OCI-LY7 (cell line): ENCODE measurements around the gene COL5A1. TPM values are rescaled to one million over a fixed set of nuclear protein-coding genes. Genes with fewer than 3 reads are reported as not detected.

Experiments used
- BruUV-seq: library from RNA; stranded (reverse); fragments of 400-500 nt; replicated peaks from 2 replicates; lab custom pipeline; 2021; lab: Mats Ljungman, UMichigan
- CTCF ChIA-PET: fragments of 300-600 bp; sonication (Branson Sonifier 250); formaldehyde crosslinking; loops from one replicate; lab custom pipeline; 2022; ENCODE audit warnings: antibody characterized with exemption; ENCODE audit not compliant: unreplicated experiment; lab: Charles Lee
- POLR2A ChIA-PET: fragments of 300-600 bp; sonication (Branson Sonifier 250); formaldehyde crosslinking; loops from one replicate; lab custom pipeline; 2022; ENCODE audit warnings: antibody characterized with exemption; lab: Charles Lee
- DNase-seq: peaks from one replicate; pipeline ENCODE4 v3.0.0-alpha.2; 2015; ENCODE audit warnings: low spot score
- H2AFZ ChIP-seq: fragments of 200-600 bp; sonication (generic), shearing (Covaris generic); 2 replicates; pipeline ENCODE4 v1.6.1; 2014; ENCODE audit warnings: mild to moderate bottlenecking, antibody characterized with exemption, low read length, moderate library complexity
- H3K27ac ChIP-seq: fragments of 200-600 bp; sonication (generic); 2 replicates; pipeline ENCODE4 v1.5.1; 2014; ENCODE audit warnings: mixed run types, low read depth, mild to moderate bottlenecking, moderate library complexity, low read length, inconsistent platforms; ENCODE audit not compliant: poor library complexity, severe bottlenecking
- H3K36me3 ChIP-seq: fragments of 200-600 bp; sonication (generic); 2 replicates; pipeline ENCODE4 v1.6.1; 2014; ENCODE audit warnings: mild to moderate bottlenecking, antibody characterized with exemption, low read length, moderate library complexity, mixed read lengths; ENCODE audit not compliant: insufficient read depth
- H3K4me1 ChIP-seq: fragments of 200-600 bp; sonication (generic); 2 replicates; pipeline ENCODE4 v1.5.1; 2014; ENCODE audit warnings: mild to moderate bottlenecking, low read length; ENCODE audit not compliant: insufficient read depth, poor library complexity, severe bottlenecking
- H3K4me2 ChIP-seq: fragments of 200-600 bp; sonication (generic); 2 replicates; pipeline ENCODE4 v1.6.1; 2014; ENCODE audit warnings: mild to moderate bottlenecking, low read length
- H3K4me3 ChIP-seq: fragments of 200-600 bp; sonication (generic); 2 replicates; pipeline ENCODE4 v1.5.1; 2014; ENCODE audit warnings: mild to moderate bottlenecking, low read depth, low read length; ENCODE audit not compliant: poor library complexity, severe bottlenecking
- H3K79me2 ChIP-seq: fragments of 200-600 bp; sonication (generic); 2 replicates; pipeline ENCODE4 v1.6.1; 2016; ENCODE audit warnings: low read depth, mild to moderate bottlenecking, low read length, moderate library complexity, mixed read lengths; ENCODE audit not compliant: insufficient read depth
- H3K9me2 ChIP-seq: fragments of 200-600 bp; sonication (generic); 2 replicates; pipeline ENCODE4 v1.6.1; 2016; ENCODE audit warnings: mild to moderate bottlenecking, low read length, mixed read lengths; ENCODE audit not compliant: insufficient read depth
- H3K9me3 ChIP-seq: fragments of 200-600 bp; sonication (generic); 2 replicates; pipeline ENCODE4 v1.6.1; 2014; ENCODE audit warnings: mild to moderate bottlenecking, mixed run types, low read length, mixed read lengths
- H4K20me1 ChIP-seq: fragments of 200-600 bp; sonication (generic); 2 replicates; pipeline ENCODE4 v1.6.1; 2014; ENCODE audit warnings: mild to moderate bottlenecking, antibody characterized with exemption, low read length, moderate library complexity, mixed read lengths; ENCODE audit not compliant: insufficient read depth
- CTCF ChIP-seq: fragments of 200-600 bp; sonication (generic); conservative IDR thresholded peaks from 2 replicates; pipeline ENCODE4 v1.5.1; 2014; ENCODE audit warnings: mild to moderate bottlenecking, antibody characterized with exemption, low read length, moderate library complexity, mixed read lengths
- EZH2phosphoT487 ChIP-seq: fragments of 200-600 bp; sonication (generic); IDR thresholded peaks from 2 replicates; pipeline ENCODE4 v1.6.1; 2018; ENCODE audit warnings: low read depth, borderline replicate concordance, mild to moderate bottlenecking, mixed run types, antibody characterized with exemption, low read length, moderate library complexity, mixed read lengths
- intact Hi-C: fragments of 100-400 bp; cut with micrococcal nuclease; formaldehyde crosslinking; loops from one replicate; pipeline ENCODE4 v1.10.0; 2022; ENCODE audit not compliant: unreplicated experiment
- total RNA-seq, 2 experiments: library from RNA; depleted of rRNA in 1 of 2; stranded (reverse); fragments of >200 nt in 1 of 2; shearing (Covaris generic) in 1 of 2; gene quantifications; 2 replicates each; pipeline ENCODE4 v1.2.3, GENCODE V29; 2014 to 2022

The COL5A1 gene
- total RNA-seq, 2 experiments from 2014 or later, result 12.2 to 28.6 TPM

GRCh38 chr9:134840511-134840910, 198.9 kb downstream of the COL5A1 start:
- Histone ChIP-seq H4K20me1 (no peaks in the 10 kb centered on the region; the same call in 1 of the 2 replicates), H3K4me2 (no peak overlapping the region), H3K36me3 (no peaks in the 10 kb centered on the region), H3K9me3 (no peaks in the 10 kb centered on the region), H3K27ac (no peak overlapping the region), H2AFZ (no peak overlapping the region), H3K4me1 (no peaks in the 10 kb centered on the region), H3K79me2 (no peaks in the 10 kb centered on the region), H3K4me3 (no peak overlapping the region), H3K9me2 (no peaks in the 10 kb centered on the region)
- POLR2A ChIA-PET, result no interaction called here
- DNase-seq, result no peak
- CTCF ChIA-PET, result no interaction called here
- BruUV-seq, result no TSS peak
- TF ChIP-seq CTCF (no peak), EZH2phosphoT487 (no peak)
- intact Hi-C loops, result no loop called here

GRCh38 chr9:134841180-134841904, 199.7 kb downstream of the COL5A1 start:
- Histone ChIP-seq H2AFZ (no peak overlapping the region), H3K9me3 (no peaks in the 10 kb centered on the region), H3K36me3 (no peaks in the 10 kb centered on the region), H4K20me1 (no peaks in the 10 kb centered on the region; the same call in 1 of the 2 replicates), H3K4me2 (no peak overlapping the region), H3K4me1 (no peaks in the 10 kb centered on the region), H3K9me2 (no peaks in the 10 kb centered on the region), H3K4me3 (no peak overlapping the region), H3K79me2 (no peaks in the 10 kb centered on the region), H3K27ac (no peak overlapping the region)
- POLR2A ChIA-PET, result no interaction called here
- BruUV-seq, result no TSS peak
- intact Hi-C loops, result no loop called here
- TF ChIP-seq CTCF, result no peak
- TF ChIP-seq EZH2phosphoT487, result no peak
- CTCF ChIA-PET, result no interaction called here
- no peak for DNase-seq

GRCh38 chr9:134842321-134842720, 200.7 kb downstream of the COL5A1 start:
- H3K9me2 ChIP-seq, result no peaks in the 10 kb centered on the region
- POLR2A ChIA-PET, result no interaction called here
- CTCF ChIA-PET, result no interaction called here
- no peak overlapping the region for H3K4me3 ChIP-seq
- H3K4me2 ChIP-seq, result no peak overlapping the region
- no peak overlapping the region for H3K27ac ChIP-seq
- H3K9me3 ChIP-seq, result no peaks in the 10 kb centered on the region
- BruUV-seq, result no TSS peak
- no peak overlapping the region for H2AFZ ChIP-seq
- no peaks in the 10 kb centered on the region for H3K36me3 ChIP-seq
- TF ChIP-seq CTCF (no peak), EZH2phosphoT487 (no peak)
- H3K79me2 ChIP-seq, result no peaks in the 10 kb centered on the region
- H3K4me1 ChIP-seq, result no peaks in the 10 kb centered on the region
- intact Hi-C loops, result no loop called here
- no peaks in the 10 kb centered on the region; the same call in 1 of the 2 replicates for H4K20me1 ChIP-seq
- DNase-seq, result no peak
